GM12892 (cell line): Measurements from ENCODE around the gene BACH1.

Experiments used
- POLR2AphosphoS5 ChIP-seq: IDR thresholded peaks from 2 replicates; pipeline ENCODE4 v1.6.1; 2011; ENCODE audit warnings: low read depth, low read length, control low read depth
- TAF1 ChIP-seq: IDR thresholded peaks from 2 replicates; pipeline ENCODE4 v1.6.1; 2011; ENCODE audit warnings: low read depth, mild to moderate bottlenecking, control low read depth, low read length, borderline replicate concordance

GRCh38 chr21:29277442-29277841 is 21.3 kb upstream of the BACH1 start:
- TF ChIP-seq TAF1, result no peak
- no peak for TF ChIP-seq POLR2AphosphoS5
